GM10266 (cell line): ENCODE results near the gene WDFY4.

Source experiments
- DNase-seq: peaks from one replicate; pipeline ENCODE4 v3.0.0; 2012; ENCODE audit errors: extremely low spot score
- TF ChIP-seq, protein P1 (sequence below): IDR thresholded peaks from 2 replicates; pipeline ENCODE4 v1.5.1; 2012; ENCODE audit warnings: mild to moderate bottlenecking, low read depth; ENCODE audit not compliant: control insufficient read depth, insufficient read depth; ENCODE audit errors: missing control alignments

The WDFY4 gene

GRCh38 chr10:48821111-48821510 is 136.4 kb downstream of the WDFY4 start:
- TF ChIP-seq, protein P1, sequence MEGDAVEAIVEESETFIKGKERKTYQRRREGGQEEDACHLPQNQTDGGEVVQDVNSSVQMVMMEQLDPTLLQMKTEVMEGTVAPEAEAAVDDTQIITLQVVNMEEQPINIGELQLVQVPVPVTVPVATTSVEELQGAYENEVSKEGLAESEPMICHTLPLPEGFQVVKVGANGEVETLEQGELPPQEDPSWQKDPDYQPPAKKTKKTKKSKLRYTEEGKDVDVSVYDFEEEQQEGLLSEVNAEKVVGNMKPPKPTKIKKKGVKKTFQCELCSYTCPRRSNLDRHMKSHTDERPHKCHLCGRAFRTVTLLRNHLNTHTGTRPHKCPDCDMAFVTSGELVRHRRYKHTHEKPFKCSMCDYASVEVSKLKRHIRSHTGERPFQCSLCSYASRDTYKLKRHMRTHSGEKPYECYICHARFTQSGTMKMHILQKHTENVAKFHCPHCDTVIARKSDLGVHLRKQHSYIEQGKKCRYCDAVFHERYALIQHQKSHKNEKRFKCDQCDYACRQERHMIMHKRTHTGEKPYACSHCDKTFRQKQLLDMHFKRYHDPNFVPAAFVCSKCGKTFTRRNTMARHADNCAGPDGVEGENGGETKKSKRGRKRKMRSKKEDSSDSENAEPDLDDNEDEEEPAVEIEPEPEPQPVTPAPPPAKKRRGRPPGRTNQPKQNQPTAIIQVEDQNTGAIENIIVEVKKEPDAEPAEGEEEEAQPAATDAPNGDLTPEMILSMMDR: no peak
- DNase-seq: no peak

GRCh38 chr10:48821692-48822091 is 137.0 kb downstream of the WDFY4 start:
- TF ChIP-seq, protein P1: no peak
- no peak for DNase-seq

DNA sequence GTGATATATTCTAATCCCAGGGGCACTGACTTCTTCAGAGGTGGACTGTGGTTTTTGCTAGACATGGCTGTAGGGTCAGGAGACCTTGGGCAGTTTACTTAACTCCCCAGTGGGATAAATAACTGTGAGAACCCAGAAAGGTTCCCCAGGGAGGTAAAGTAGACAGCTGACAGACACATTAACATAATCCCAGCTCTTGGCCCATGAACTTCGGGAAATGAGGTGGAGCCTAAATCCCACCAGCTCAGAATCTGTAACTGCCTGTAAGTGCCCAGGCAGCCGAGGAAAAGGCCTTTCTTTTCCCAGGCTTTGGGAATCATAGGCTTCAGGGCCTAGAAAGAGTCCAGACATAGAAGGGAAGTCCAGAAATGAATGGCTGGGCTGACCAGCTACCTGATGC is 149.0 kb downstream of the WDFY4 start:
- TF ChIP-seq, protein P1: no peak
- no peak for DNase-seq

DNA sequence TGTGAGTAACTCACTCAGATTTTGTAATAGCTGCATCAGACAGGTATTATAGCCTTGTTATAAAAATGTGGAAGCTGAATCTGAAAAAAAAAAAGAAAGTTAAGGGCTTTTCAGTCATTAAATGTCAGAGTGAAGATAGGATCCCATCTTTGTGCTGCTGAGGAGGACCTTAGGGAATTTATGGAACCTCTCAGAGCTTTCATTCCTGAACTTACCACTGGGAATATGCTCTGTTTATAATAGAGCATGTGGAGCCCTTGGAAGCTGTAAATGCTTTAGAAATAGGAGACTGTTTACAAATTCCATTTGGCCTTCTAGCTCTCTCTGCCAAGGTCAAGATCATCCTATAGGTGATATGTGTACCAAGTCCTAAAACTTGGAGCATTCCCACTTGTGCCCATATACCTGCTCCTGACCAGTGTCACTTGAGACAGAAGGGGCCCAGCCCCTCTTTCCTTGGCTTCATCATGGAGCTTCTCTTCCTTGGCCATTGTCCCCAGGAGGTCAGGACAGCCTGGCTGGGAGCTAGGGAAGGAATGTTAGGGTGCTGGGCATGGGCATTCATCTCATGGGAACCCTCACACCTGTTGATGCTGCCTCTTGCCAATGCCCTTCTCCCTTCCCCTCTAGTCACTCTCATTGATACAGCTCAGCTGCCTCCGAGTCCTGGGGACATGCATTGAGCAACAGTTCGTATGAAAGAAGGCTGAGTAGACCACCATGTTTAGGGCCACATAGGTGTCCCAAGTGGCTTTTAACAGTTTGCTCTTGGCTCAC is 149.7 kb downstream of the WDFY4 start:
- TF ChIP-seq, protein P1: no peak
- DNase-seq: no peak

DNA sequence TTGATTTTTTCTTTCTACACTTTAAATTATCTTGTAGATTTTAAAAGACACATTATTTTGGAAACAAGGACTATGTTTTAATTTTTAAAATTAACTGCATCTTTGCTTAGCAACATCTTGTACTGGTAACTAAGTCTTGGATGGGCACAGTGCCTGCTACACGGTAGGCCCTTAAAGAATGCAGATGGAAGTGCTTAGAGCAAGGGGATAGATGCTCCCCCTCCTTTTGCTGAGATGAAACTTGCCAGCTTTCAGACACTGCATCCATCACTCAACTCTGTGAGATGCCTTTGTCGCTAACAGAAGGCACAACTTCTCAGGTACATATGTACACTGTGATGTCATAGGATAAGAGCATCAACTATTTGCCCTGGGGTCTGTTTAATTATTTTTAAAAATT is 151.1 kb downstream of the WDFY4 start:
- TF ChIP-seq, protein P1: no peak
- no peak for DNase-seq

GRCh38 chr10:48836605-48837004 is 151.9 kb downstream of the WDFY4 start:
- no peak for DNase-seq
- TF ChIP-seq, protein P1: no peak

DNA sequence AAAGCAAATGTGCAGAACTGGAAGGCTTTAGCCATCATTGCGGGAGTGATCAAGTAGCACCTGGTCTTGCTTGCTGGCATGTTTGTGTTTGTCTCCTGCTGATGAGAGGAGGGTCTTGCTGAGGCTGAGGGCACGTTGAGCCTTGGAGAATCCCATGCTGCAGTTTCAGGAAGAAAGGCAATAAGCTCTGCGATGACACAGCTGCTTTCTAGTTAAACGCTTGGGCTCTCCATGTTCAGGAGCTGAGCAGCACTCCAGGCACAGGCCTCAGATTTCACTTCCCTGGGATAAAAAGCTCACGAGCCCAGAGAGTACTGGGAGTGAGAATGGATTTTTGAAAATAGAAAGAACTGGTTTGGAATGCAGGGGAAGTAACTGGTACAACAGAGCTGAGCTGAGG is 154.2 kb downstream of the WDFY4 start:
- no peak for DNase-seq

More for the DNA sequence above, 154.2 kb downstream of the WDFY4 start:
- TF ChIP-seq, protein P1: no peak
